NCI-H2107 treated with DMSO at 0.1 percent for 48 hours (cell line): Measurements from ENCODE around the gene ZSWIM6.
"Not testable (repeated sequence)": the region's sequence is repeated elsewhere in the genome, so short reads cannot be mapped to it uniquely, and the experiment has no call there.

Source experiments
- DNase-seq: peaks from one replicate; lab custom pipeline; 2025; ENCODE audit not compliant: unreplicated experiment; lab: John Stamatoyannopoulos, UW

ZSWIM6 gene

GRCh38 chr5:61405511-61406295, 73.6 kb downstream of the ZSWIM6 start:
- no peak for DNase-seq

GRCh38 chr5:61406497-61406896, 74.4 kb downstream of the ZSWIM6 start:
- not testable (repeated sequence) for DNase-seq

GRCh38 chr5:61407706-61408270, 75.7 kb downstream of the ZSWIM6 start:
- no peak for DNase-seq

GRCh38 chr5:61408476-61409168, 76.6 kb downstream of the ZSWIM6 start:
- peak; percentile 83 for DNase-seq

GRCh38 chr5:61409568-61409967, 77.5 kb downstream of the ZSWIM6 start:
- DNase-seq = no peak

- no peak for DNase-seq
These were observed 78.8 kb downstream of the ZSWIM6 start for GRCh38 chr5:61410811-61411210.

- DNase-seq = no peak
These were observed 80.3 kb downstream of the ZSWIM6 start for GRCh38 chr5:61412361-61412760.

GRCh38 chr5:61413205-61413604, 81.1 kb downstream of the ZSWIM6 start:
- DNase-seq = not testable (repeated sequence)

- no peak for DNase-seq
These were observed 82.7 kb downstream of the ZSWIM6 start for GRCh38 chr5:61414806-61415205.

GRCh38 chr5:61416010-61416409, 84.0 kb downstream of the ZSWIM6 start:
- no peak for DNase-seq

GRCh38 chr5:61416420-61416819, 84.4 kb downstream of the ZSWIM6 start:
- DNase-seq = no peak

- no peak for DNase-seq
These were observed 85.3 kb downstream of the ZSWIM6 start for GRCh38 chr5:61417340-61417739.

- DNase-seq = no peak
These were observed 85.8 kb downstream of the ZSWIM6 start for GRCh38 chr5:61417851-61418250.

- DNase-seq = no peak
These were observed 87.0 kb downstream of the ZSWIM6 start for GRCh38 chr5:61419106-61419505.

- no peak for DNase-seq
These were observed 88.0 kb downstream of the ZSWIM6 start for GRCh38 chr5:61420016-61420415.

- DNase-seq = not testable (repeated sequence)
These were observed 89.2 kb downstream of the ZSWIM6 start for GRCh38 chr5:61421262-61421661.

GRCh38 chr5:61423487-61424145, 91.6 kb downstream of the ZSWIM6 start:
- DNase-seq = no peak

- DNase-seq = no peak
These were observed 93.9 kb downstream of the ZSWIM6 start for GRCh38 chr5:61425918-61426317.

GRCh38 chr5:61429906-61430305, 97.8 kb downstream of the ZSWIM6 start:
- no peak for DNase-seq

GRCh38 chr5:61431923-61432620, 100.0 kb downstream of the ZSWIM6 start:
- no peak for DNase-seq

GRCh38 chr5:61435368-61435767, 103.3 kb downstream of the ZSWIM6 start:
- DNase-seq = no peak
